Sigmoid colon (tissue), 7 donors: ENCODE data around the gene FSD2. TPM values are rescaled to one million over a fixed set of nuclear protein-coding genes. Genes with fewer than 3 reads are reported as not detected.

Experiments
- DNase-seq: peaks from one replicate; pipeline ENCODE4 v3.0.0-alpha.2; 2019
- H3K27ac ChIP-seq, 4 donors: fragments of 200-600 bp; sonication (generic); one replicate each; pipeline ENCODE4 v1.5.1; 2016 to 2019; ENCODE audit warnings: mild to moderate bottlenecking in 1 of 4
- H3K27me3 ChIP-seq, 3 donors: fragments of 200-600 bp; sonication (generic); one replicate each; pipeline ENCODE4 v1.5.1; 2019; ENCODE audit warnings: mild to moderate bottlenecking in 1 of 3
- H3K36me3 ChIP-seq, 4 donors: fragments of 200-600 bp; sonication (generic); one replicate each; pipeline ENCODE4 v1.5.1; 2016 to 2019
- H3K4me1 ChIP-seq, 4 donors: fragments of 200-600 bp; sonication (generic); one replicate each; pipeline ENCODE4 v1.5.1; 2017 to 2019
- H3K4me3 ChIP-seq, 4 donors: fragments of 200-600 bp; sonication (generic); one replicate each; pipeline ENCODE4 v1.5.1; 2017 to 2019; ENCODE audit warnings: mild to moderate bottlenecking in 2 of 4, moderate library complexity in 1 of 4
- H3K9me3 ChIP-seq, 4 donors: fragments of 200-600 bp in 3 of 4; sonication (generic) in 3 of 4; one replicate each; pipeline versions ENCODE4 v1.5.1 to v1.6.1; 2013 to 2019
- CTCF ChIP-seq, 4 experiments: fragments of 450-650 bp in 3 of 4; fragments of 200-600 bp in 1 of 4; IDR thresholded peaks; one replicate each; pipeline ENCODE4 v1.5.1; 2016 to 2019; ENCODE audit warnings: antibody characterized with exemption in 4 of 4, mild to moderate bottlenecking in 3 of 4, moderate library complexity in 2 of 4
- EP300 ChIP-seq, 4 donors: sonication (generic); formaldehyde crosslinking; IDR thresholded peaks; one replicate each; pipeline ENCODE4 v1.6.1; 2017; ENCODE audit warnings: antibody characterized with exemption in 4 of 4
- POLR2A ChIP-seq, 2 donors: fragments of 450-650 bp; IDR thresholded peaks; one replicate each; pipeline ENCODE4 v1.6.1; 2016; ENCODE audit warnings: antibody characterized with exemption in 2 of 2, mild to moderate bottlenecking in 2 of 2, moderate library complexity in 2 of 2
- POLR2AphosphoS5 ChIP-seq, 4 donors: sonication (generic); formaldehyde crosslinking; IDR thresholded peaks; one replicate each; pipeline ENCODE4 v1.6.1; 2017; ENCODE audit warnings: antibody characterized with exemption in 4 of 4
- WGBS, 2 donors: extraction: QIAGEN DNeasy Blood & Tissue Kit; methylation state at CpG; one replicate each; pipeline ENCODE4 v1.1.7; 2013; 5-methylcytosine and 5-hydroxymethylcytosine counted together
- intact Hi-C: fragments of 100-400 bp; cut with DNase I; formaldehyde crosslinking; loops from one replicate; pipeline ENCODE4 v1.15.1; 2023
- polyA plus RNA-seq, 3 donors: library from polyadenylated mRNA; stranded (reverse); fragments of 200-250 nt; gene quantifications; one replicate each; pipeline ENCODE4 v1.2.3, GENCODE V29; 2013
- total RNA-seq, 4 donors: library from RNA; depleted of rRNA; stranded (reverse); fragments of >200 nt; gene quantifications; one replicate each; pipeline ENCODE4 v1.1.0, GENCODE V29; 2016
- donor health status: healthy with polysubstance abuse.
- donor health status: Bipolar disorder and iron deficiency.
- donor health status: healthy.

FSD2 gene
- total and polyA plus RNA-seq, 7 donors, result not detected

GRCh38 chr15:82810890-82811426, 5.1 kb upstream of the FSD2 start:
- Histone ChIP-seq H3K4me1 (peaks cover 0 to 25% (median 19%) of the 10 kb centered on the region in 4 donors), H3K27ac (peak overlapping the region; percentile 96 to 100 (median 98)), H3K4me3 (peak overlapping the region; percentile 71 to 96 (median 82)), H3K9me3 (no peaks in the 10 kb centered on the region), H3K27me3 (no peaks in the 10 kb centered on the region), H3K36me3 (peaks cover 5 to 30% (median 13%) of the 10 kb centered on the region in 4 donors)
- no peak for DNase-seq
- no peak for TF ChIP-seq EP300 (IDR thresholded peaks at IDR 0.05)
- no peak for TF ChIP-seq CTCF (IDR thresholded peaks at IDR 0.05)
- TF ChIP-seq POLR2AphosphoS5 (IDR thresholded peaks at IDR 0.05), result no peak
- no peak for TF ChIP-seq POLR2A (IDR thresholded peaks at IDR 0.05)
- WGBS, 2 donors, result 0 to 2% methylated on average over 6 of the region's 6 CpGs
- intact Hi-C loops, result loop anchor here (5.0 kb wide), 1 partner anchor 269 kb away; the partner anchor contains the start of gene RPS17

- Histone ChIP-seq H3K4me1 (peaks cover 0 to 25% (median 19%) of the 10 kb centered on the region in 4 donors), H3K4me3 (peak overlapping the region; percentile 71 to 96 (median 82)), H3K36me3 (peaks cover 5 to 23% (median 12%) of the 10 kb centered on the region in 4 donors), H3K27ac (peak overlapping the region; percentile 96 to 100 (median 98)), H3K27me3 (no peaks in the 10 kb centered on the region), H3K9me3 (no peaks in the 10 kb centered on the region)
- no peak for TF ChIP-seq EP300 (IDR thresholded peaks at IDR 0.05)
- peak in 3 of 4 donors; percentile 8 to 30 (median 12) for TF ChIP-seq POLR2AphosphoS5 (IDR thresholded peaks at IDR 0.05)
- WGBS, 2 donors, result 0 to 1% methylated on average over 81 of the region's 81 CpGs
- peak; percentile 67 for DNase-seq
- intact Hi-C loops, result loop anchor here (5.0 kb wide), 1 partner anchor 268 kb away; the partner anchor contains the start of gene RPS17
Observed at GRCh38 chr15:82810061-82810889, 4.4 kb upstream of the FSD2 start.

- 0% methylated on average over 67 of the region's 67 CpGs for WGBS, 2 donors
- TF ChIP-seq EP300 (IDR thresholded peaks at IDR 0.05) (peak in 1 of 4 donors; percentile 16), POLR2A (IDR thresholded peaks at IDR 0.05) (peak; percentile 91 to 92), POLR2AphosphoS5 (IDR thresholded peaks at IDR 0.05) (peak; percentile 97 to 99 (median 98)), CTCF (IDR thresholded peaks at IDR 0.05) (no peak)
- Histone ChIP-seq H3K27me3 (no peaks in the 10 kb centered on the region), H3K36me3 (peaks cover 5 to 16% (median 9%) of the 10 kb centered on the region in 4 donors), H3K4me1 (peaks cover 0 to 25% (median 19%) of the 10 kb centered on the region in 4 donors), H3K9me3 (no peaks in the 10 kb centered on the region), H3K4me3 (peak within 1 kb of the TSS; percentile 71 to 96 (median 82)), H3K27ac (peak within 1 kb of the TSS; percentile 96 to 100 (median 98))
- intact Hi-C loops, result loop anchor here (2.0 to 5.0 kb wide), 3 partner anchors 59 to 267 kb away; partner anchors contain the start of genes CPEB1 and RPS17
- peak; percentile 100 for DNase-seq
Observed at GRCh38 chr15:82809308-82810060, 3.6 kb upstream of the FSD2 start, which contains the start of gene WHAMM. WHAMM (plus strand) TSS chr15:82809628; CDS start chr15:82809727, 99 bp downstream.

- intact Hi-C loops, result loop anchor here (2.0 to 5.0 kb wide), 2 partner anchors 58 to 161 kb away; partner anchors contain the start of gene CPEB1
- peak overlapping the region; percentile 96 to 100 (median 98) for H3K27ac ChIP-seq
- no peak for DNase-seq
- H3K27me3 ChIP-seq, result no peaks in the 10 kb centered on the region
- no peaks in the 10 kb centered on the region for H3K9me3 ChIP-seq
- TF ChIP-seq POLR2AphosphoS5 (IDR thresholded peaks at IDR 0.05) (no peak), EP300 (IDR thresholded peaks at IDR 0.05) (no peak), CTCF (IDR thresholded peaks at IDR 0.05) (no peak), POLR2A (IDR thresholded peaks at IDR 0.05) (no peak)
- peaks cover 0 to 8% (median under 1%) of the 10 kb centered on the region in 4 donors for H3K36me3 ChIP-seq
- H3K4me1 ChIP-seq, result peaks cover 0 to 25% (median 19%) of the 10 kb centered on the region in 4 donors
- WGBS, 2 donors, result 50 to 83% methylated on average over 9 of the region's 9 CpGs
- H3K4me3 ChIP-seq, result peak overlapping the region in 1 of 4 donors; percentile 96
Observed at GRCh38 chr15:82808634-82809041, 2.8 kb upstream of the FSD2 start.
